GM23338 (cell line): ENCODE data around the gene HOXC9. TPM values are rescaled to one million over a fixed set of nuclear protein-coding genes. Genes with fewer than 3 reads are reported as not detected.
A peak's percentile ranks its signal among the peaks of the same experiment; 100 is the strongest.

ENCODE experiments used
- ATAC-seq: fragments of 200-7000 bp; cut with Tn5 transposase; 3 replicates; pipeline ENCODE4 v1.9.1; 2020
- DNase-seq: peaks from one replicate; pipeline ENCODE4 v3.0.0-alpha.2; 2015; ENCODE audit warnings: low spot score
- H2AFZ ChIP-seq: fragments of 200-600 bp; sonication (generic); 2 replicates; pipeline ENCODE4 v1.8.0; 2016; ENCODE audit warnings: antibody characterized with exemption, mild to moderate bottlenecking, moderate library complexity
- H3F3A ChIP-seq: fragments of 200-600 bp; sonication (generic); replicated peaks from 2 replicates; pipeline ENCODE4 v1.8.0; 2017; ENCODE audit warnings: antibody characterized with exemption, mixed run types, low read depth
- H3K27ac ChIP-seq: fragments of 200-600 bp; sonication (generic); 2 replicates; pipeline ENCODE4 v1.6.1; 2016; ENCODE audit warnings: low read depth
- H3K27me3 ChIP-seq: fragments of 200-600 bp; sonication (generic); 2 replicates; pipeline ENCODE4 v1.8.0; 2016; ENCODE audit warnings: mild to moderate bottlenecking, mixed run types, moderate library complexity; ENCODE audit not compliant: insufficient read depth
- H3K36me3 ChIP-seq: fragments of 200-600 bp; sonication (generic); 2 replicates; pipeline ENCODE4 v1.8.0; 2016; ENCODE audit warnings: mild to moderate bottlenecking; ENCODE audit not compliant: insufficient read depth
- H3K4me1 ChIP-seq: fragments of 200-600 bp; sonication (generic); 2 replicates; pipeline ENCODE4 v1.8.0; 2016; ENCODE audit warnings: mild to moderate bottlenecking, moderate library complexity; ENCODE audit not compliant: insufficient read depth
- H3K4me2 ChIP-seq: fragments of 200-600 bp; sonication (generic); 2 replicates; pipeline ENCODE4 v1.7.1; 2017; ENCODE audit warnings: mixed run types
- H3K4me3 ChIP-seq: fragments of 200-600 bp; sonication (generic); 2 replicates; pipeline ENCODE4 v1.6.1; 2016; ENCODE audit warnings: mixed run types
- H3K79me2 ChIP-seq: fragments of 200-600 bp; sonication (generic); replicated peaks from 2 replicates; pipeline ENCODE4 v1.8.0; 2017; ENCODE audit warnings: mild to moderate bottlenecking; ENCODE audit not compliant: insufficient read depth
- H3K9me2 ChIP-seq: fragments of 200-600 bp; sonication (generic); 2 replicates; pipeline ENCODE4 v1.8.0; 2017; ENCODE audit not compliant: insufficient read depth
- H4K20me1 ChIP-seq: fragments of 200-600 bp; sonication (generic); replicated peaks from 2 replicates; pipeline ENCODE4 v1.8.0; 2017; ENCODE audit warnings: mild to moderate bottlenecking; ENCODE audit not compliant: insufficient read depth
- H3K27ac Mint-ChIP-seq: 2 replicates; pipeline ENCODE4 v1.8.0; 2020; ENCODE audit warnings: inconsistent platforms, mild to moderate bottlenecking, moderate library complexity, mixed read lengths
- H3K27me3 Mint-ChIP-seq: 3 replicates; pipeline ENCODE4 v1.8.0; 2022; ENCODE audit warnings: low read depth, mild to moderate bottlenecking, moderate library complexity, mixed read lengths, inconsistent platforms; ENCODE audit not compliant: insufficient read depth, poor library complexity
- H3K36me3 Mint-ChIP-seq: 3 replicates; pipeline ENCODE4 v1.8.0; 2021; ENCODE audit warnings: low read depth, mild to moderate bottlenecking, inconsistent platforms, moderate library complexity, mixed read lengths
- H3K4me1 Mint-ChIP-seq: 3 replicates; pipeline ENCODE4 v1.8.0; 2020; ENCODE audit warnings: mild to moderate bottlenecking, inconsistent platforms, mixed read lengths
- H3K4me3 Mint-ChIP-seq: 3 replicates; pipeline ENCODE4 v1.8.0; 2021; ENCODE audit warnings: moderate library complexity, mild to moderate bottlenecking, inconsistent platforms, mixed read lengths
- H3K9me3 Mint-ChIP-seq: 3 replicates; pipeline ENCODE4 v1.8.0; 2020; ENCODE audit warnings: moderate library complexity, mild to moderate bottlenecking, inconsistent platforms, mixed read lengths
- CREB1 ChIP-seq: fragments of 250-450 bp; sonication (Bioruptor Pico); IDR thresholded peaks from 2 replicates; pipeline ENCODE4 v1.5.0; 2020; ENCODE audit warnings: low read depth, mild to moderate bottlenecking, moderate library complexity
- EZH2 ChIP-seq: fragments of 200-600 bp; sonication (generic); IDR thresholded peaks from one replicate; pipeline ENCODE4 v1.8.0; 2017; ENCODE audit warnings: antibody characterized with exemption, mild to moderate bottlenecking, low read depth; ENCODE audit not compliant: unreplicated experiment
- EZH2phosphoT487 ChIP-seq: fragments of 200-600 bp; sonication (generic); IDR thresholded peaks from one replicate; pipeline ENCODE4 v1.8.1; 2018; ENCODE audit warnings: antibody characterized with exemption; ENCODE audit not compliant: unreplicated experiment
- POLR2AphosphoS5 ChIP-seq: IDR thresholded peaks from 2 replicates; pipeline ENCODE4 v1.6.1; 2016; ENCODE audit warnings: antibody characterized with exemption, low read depth
- STAT1 ChIP-seq: IDR thresholded peaks from one replicate; pipeline ENCODE4 v1.6.1; 2016; ENCODE audit warnings: antibody characterized with exemption; ENCODE audit not compliant: unreplicated experiment
- ZNF114 ChIP-seq: fragments of 250-450 bp; sonication (Bioruptor Pico); IDR thresholded peaks from 2 replicates; pipeline ENCODE4 v1.5.0; 2020; ENCODE audit warnings: mild to moderate bottlenecking, moderate library complexity
- polyA plus RNA-seq: library from polyadenylated mRNA; unstranded; fragments of >200 nt; fragmentation: Nextera tagmentation; extraction: Ambion mirVana; gene quantifications from 2 replicates; pipeline ENCODE4 v1.2.1, GENCODE V29; 2016
- total RNA-seq: library from RNA; depleted of rRNA; stranded (reverse); fragments of >200 nt; shearing (Covaris generic); gene quantifications from 2 replicates; pipeline ENCODE4 v1.2.3, GENCODE V29; 2014
- TF ChIP-seq, protein P1 (sequence below): IDR thresholded peaks from 2 replicates; pipeline ENCODE4 v1.6.1; 2016; ENCODE audit warnings: antibody characterized with exemption
- TF ChIP-seq, protein P2 (sequence below): IDR thresholded peaks from one replicate; pipeline ENCODE4 v1.6.1; 2018; ENCODE audit warnings: antibody characterized with exemption; ENCODE audit not compliant: unreplicated experiment

The HOXC9 gene
- total and polyA plus RNA-seq, 2 experiments from 2014 or later: not detected

DNA sequence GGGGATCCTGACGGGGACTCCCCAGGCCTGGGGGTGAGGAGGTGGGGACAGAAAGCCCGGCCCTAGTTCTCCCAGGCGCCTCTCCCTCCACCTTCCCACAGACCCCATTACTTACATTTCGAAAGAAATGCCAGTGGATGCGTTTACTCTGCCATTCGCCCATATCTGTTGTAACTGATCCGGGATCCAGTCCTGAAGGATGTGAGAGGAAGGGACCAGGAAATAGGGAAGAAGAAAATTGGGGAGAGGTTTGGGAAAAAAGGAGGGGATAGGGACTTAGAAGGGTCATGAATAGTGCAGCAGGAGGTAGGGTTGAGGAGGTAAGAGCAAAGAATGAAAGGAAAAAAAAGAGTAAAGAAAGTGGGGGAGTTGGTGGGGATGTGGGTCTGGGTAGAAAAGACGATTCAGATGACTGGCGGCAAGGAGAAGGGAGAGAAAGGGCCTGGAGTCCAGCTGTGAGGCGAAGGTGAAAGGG, 44.1 kb upstream of the HOXC9 start:
- H3K4me3 Mint-ChIP-seq: no peak overlapping the region; the same call in 2 of the 3 replicates
- TF ChIP-seq ZNF114 (CRISPR knock-in tag) (no peak), EZH2phosphoT487 (peak; percentile 10), EZH2 (peak; percentile 82), STAT1 (no peak)
- ATAC-seq (no peak), DNase-seq (no peak)
- Histone ChIP-seq H3K4me1 (peaks cover 13% of the 10 kb centered on the region), H4K20me1 (peaks cover 52% of the 10 kb centered on the region), H3K27me3 (peaks cover 100% of the 10 kb centered on the region), H3F3A (peaks cover 55% of the 10 kb centered on the region), H3K79me2 (no peaks in the 10 kb centered on the region), H3K9me2 (no peaks in the 10 kb centered on the region), H2AFZ (no peak overlapping the region), H3K27ac (no peak overlapping the region), H3K4me2 (peak overlapping the region; percentile 43), H3K36me3 (no peaks in the 10 kb centered on the region; the same call in 1 of the 2 replicates), H3K4me3 (peak overlapping the region; percentile 35; the same call in 1 of the 2 replicates)
- peaks cover 98% of the 10 kb centered on the region for H3K27me3 Mint-ChIP-seq
- H3K27ac Mint-ChIP-seq: no peak overlapping the region
- peaks cover 27% of the 10 kb centered on the region for H3K4me1 Mint-ChIP-seq
- peaks cover 6% of the 10 kb centered on the region for H3K9me3 Mint-ChIP-seq
- H3K36me3 Mint-ChIP-seq: peaks cover 3% of the 10 kb centered on the region; the same call in 1 of the 3 replicates

DNA sequence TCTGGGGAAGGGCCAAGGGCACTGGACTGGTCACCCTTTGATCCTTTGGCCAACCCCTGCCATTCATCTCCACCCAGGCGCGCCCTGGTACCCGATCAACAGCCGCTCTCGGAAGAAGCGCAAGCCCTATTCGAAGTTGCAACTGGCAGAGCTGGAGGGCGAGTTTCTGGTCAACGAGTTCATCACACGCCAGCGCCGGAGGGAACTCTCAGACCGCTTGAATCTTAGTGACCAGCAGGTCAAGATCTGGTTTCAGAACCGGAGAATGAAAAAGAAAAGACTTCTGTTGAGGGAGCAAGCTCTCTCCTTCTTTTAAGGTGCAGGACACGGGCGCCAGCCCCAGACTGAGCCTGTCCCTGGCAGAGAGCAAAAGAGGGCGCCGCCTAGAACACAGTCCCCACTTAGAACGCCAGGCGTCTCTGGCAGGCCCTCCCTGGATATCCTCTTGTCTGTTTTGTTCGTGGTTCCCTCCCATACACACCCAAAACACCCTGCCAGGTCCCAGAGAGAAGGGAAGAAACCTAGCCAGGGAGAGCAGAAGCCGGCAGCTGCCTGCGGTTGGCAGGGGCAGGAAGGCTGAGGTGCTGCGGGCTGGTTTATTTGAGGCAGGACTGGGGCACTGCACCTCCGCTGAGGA, 43.6 kb upstream of the HOXC9 start:
- H3K4me3 ChIP-seq: no peak overlapping the region
- no peaks in the 10 kb centered on the region for H3K79me2 ChIP-seq
- Mint-ChIP-seq H3K4me3 (no peak overlapping the region; the same call in 2 of the 3 replicates), H3K27me3 (peaks cover 98% of the 10 kb centered on the region), H3K4me1 (peaks cover 24% of the 10 kb centered on the region), H3K27ac (no peak overlapping the region), H3K36me3 (peaks cover 3% of the 10 kb centered on the region; the same call in 1 of the 3 replicates), H3K9me3 (peaks cover 6% of the 10 kb centered on the region)
- H3K36me3 ChIP-seq: no peaks in the 10 kb centered on the region; the same call in 1 of the 2 replicates
- peaks cover 49% of the 10 kb centered on the region for H4K20me1 ChIP-seq
- H3F3A ChIP-seq: peaks cover 51% of the 10 kb centered on the region
- peaks cover 100% of the 10 kb centered on the region for H3K27me3 ChIP-seq
- no peak overlapping the region for H3K27ac ChIP-seq
- TF ChIP-seq CREB1 (no peak), ZNF114 (CRISPR knock-in tag) (no peak), EZH2 (peak; percentile 93), EZH2phosphoT487 (peak; percentile 56)
- peaks cover 11% of the 10 kb centered on the region for H3K4me1 ChIP-seq
- ATAC-seq (no peak), DNase-seq (no peak)
- no peak overlapping the region for H2AFZ ChIP-seq
- H3K9me2 ChIP-seq: no peaks in the 10 kb centered on the region
- no peak overlapping the region for H3K4me2 ChIP-seq

DNA sequence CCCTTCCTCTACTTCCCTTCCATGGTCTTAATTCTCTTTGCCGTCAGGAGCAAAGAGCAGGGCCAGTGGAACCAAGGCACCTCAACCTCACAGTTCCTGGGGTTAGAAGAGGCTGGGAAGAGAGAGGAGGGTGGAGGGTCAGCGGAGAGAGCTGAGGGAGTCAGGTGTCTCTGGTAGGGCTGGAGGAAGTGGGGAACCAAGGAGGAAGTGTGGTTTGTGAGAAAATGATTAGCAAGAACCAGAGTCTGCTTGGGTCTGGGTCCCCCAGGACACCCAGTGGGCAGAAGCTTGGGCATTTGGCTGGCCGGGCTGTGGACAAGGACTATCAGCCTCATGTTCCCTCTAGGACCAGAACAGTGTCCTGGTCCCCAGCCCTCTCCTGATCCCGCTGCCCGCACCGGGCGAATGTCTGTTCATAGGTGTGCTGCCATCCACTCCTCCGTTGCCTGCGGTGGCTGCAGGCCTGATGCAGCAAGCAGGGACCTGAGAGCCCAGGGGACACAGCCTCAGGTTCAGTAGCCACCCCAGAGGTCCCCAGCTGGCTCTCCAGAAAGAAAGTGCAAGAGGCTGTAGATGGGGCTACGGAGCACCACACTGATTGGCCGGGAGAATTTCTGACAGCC, 42.9 kb upstream of the HOXC9 start:
- H3K4me3 ChIP-seq: no peak overlapping the region
- no peaks in the 10 kb centered on the region; the same call in 1 of the 2 replicates for H3K36me3 ChIP-seq
- H3K9me3 Mint-ChIP-seq: peaks cover 6% of the 10 kb centered on the region
- H2AFZ ChIP-seq: no peak overlapping the region
- peaks cover 100% of the 10 kb centered on the region for H3K27me3 ChIP-seq
- peaks cover 49% of the 10 kb centered on the region for H3F3A ChIP-seq
- H3K4me2 ChIP-seq: no peak overlapping the region
- H3K4me3 Mint-ChIP-seq: no peak overlapping the region; the same call in 2 of the 3 replicates
- H3K36me3 Mint-ChIP-seq: peaks cover 3% of the 10 kb centered on the region; the same call in 1 of the 3 replicates
- no peak for ATAC-seq
- no peaks in the 10 kb centered on the region for H3K79me2 ChIP-seq
- DNase-seq: no peak
- peaks cover 98% of the 10 kb centered on the region for H3K27me3 Mint-ChIP-seq
- H3K9me2 ChIP-seq: no peaks in the 10 kb centered on the region
- peaks cover 11% of the 10 kb centered on the region for H3K4me1 ChIP-seq
- H4K20me1 ChIP-seq: peaks cover 48% of the 10 kb centered on the region
- H3K27ac Mint-ChIP-seq: no peak overlapping the region
- peaks cover 24% of the 10 kb centered on the region for H3K4me1 Mint-ChIP-seq
- H3K27ac ChIP-seq: no peak overlapping the region
- TF ChIP-seq, protein P1, sequence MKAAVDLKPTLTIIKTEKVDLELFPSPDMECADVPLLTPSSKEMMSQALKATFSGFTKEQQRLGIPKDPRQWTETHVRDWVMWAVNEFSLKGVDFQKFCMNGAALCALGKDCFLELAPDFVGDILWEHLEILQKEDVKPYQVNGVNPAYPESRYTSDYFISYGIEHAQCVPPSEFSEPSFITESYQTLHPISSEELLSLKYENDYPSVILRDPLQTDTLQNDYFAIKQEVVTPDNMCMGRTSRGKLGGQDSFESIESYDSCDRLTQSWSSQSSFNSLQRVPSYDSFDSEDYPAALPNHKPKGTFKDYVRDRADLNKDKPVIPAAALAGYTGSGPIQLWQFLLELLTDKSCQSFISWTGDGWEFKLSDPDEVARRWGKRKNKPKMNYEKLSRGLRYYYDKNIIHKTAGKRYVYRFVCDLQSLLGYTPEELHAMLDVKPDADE: no peak
- TF ChIP-seq POLR2AphosphoS5 (no peak), STAT1 (no peak)
- TF ChIP-seq, protein P2, sequence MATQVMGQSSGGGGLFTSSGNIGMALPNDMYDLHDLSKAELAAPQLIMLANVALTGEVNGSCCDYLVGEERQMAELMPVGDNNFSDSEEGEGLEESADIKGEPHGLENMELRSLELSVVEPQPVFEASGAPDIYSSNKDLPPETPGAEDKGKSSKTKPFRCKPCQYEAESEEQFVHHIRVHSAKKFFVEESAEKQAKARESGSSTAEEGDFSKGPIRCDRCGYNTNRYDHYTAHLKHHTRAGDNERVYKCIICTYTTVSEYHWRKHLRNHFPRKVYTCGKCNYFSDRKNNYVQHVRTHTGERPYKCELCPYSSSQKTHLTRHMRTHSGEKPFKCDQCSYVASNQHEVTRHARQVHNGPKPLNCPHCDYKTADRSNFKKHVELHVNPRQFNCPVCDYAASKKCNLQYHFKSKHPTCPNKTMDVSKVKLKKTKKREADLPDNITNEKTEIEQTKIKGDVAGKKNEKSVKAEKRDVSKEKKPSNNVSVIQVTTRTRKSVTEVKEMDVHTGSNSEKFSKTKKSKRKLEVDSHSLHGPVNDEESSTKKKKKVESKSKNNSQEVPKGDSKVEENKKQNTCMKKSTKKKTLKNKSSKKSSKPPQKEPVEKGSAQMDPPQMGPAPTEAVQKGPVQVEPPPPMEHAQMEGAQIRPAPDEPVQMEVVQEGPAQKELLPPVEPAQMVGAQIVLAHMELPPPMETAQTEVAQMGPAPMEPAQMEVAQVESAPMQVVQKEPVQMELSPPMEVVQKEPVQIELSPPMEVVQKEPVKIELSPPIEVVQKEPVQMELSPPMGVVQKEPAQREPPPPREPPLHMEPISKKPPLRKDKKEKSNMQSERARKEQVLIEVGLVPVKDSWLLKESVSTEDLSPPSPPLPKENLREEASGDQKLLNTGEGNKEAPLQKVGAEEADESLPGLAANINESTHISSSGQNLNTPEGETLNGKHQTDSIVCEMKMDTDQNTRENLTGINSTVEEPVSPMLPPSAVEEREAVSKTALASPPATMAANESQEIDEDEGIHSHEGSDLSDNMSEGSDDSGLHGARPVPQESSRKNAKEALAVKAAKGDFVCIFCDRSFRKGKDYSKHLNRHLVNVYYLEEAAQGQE: no peak
